ENCODE measurements around the gene ARL6IP4.

ARL6IP4 gene

GRCh38 chr12:123029550-123029949 lies 49.1 kb downstream of the ARL6IP4 start:
- peak in 2 of 10 donors; percentile 3 to 5 for DNase-seq
- intact Hi-C loops (cut with DNase I), result no loop called here

GRCh38 chr12:123030686-123031085 lies 50.2 kb downstream of the ARL6IP4 start:
- intact Hi-C loops (cut with DNase I), result no loop called here
- no peak for DNase-seq

- intact Hi-C loops (cut with DNase I), result no loop called here
- peak in 2 of 10 donors; percentile 55 to 57 for DNase-seq
Observed at GRCh38 chr12:123031171-123031845, 50.8 kb downstream of the ARL6IP4 start.

Data from posterior cingulate gyrus (tissue), 11 donors.